Uterus (tissue), 2 donors: ENCODE measurements around the gene TMEM212.

ENCODE experiments used
- POLR2A ChIP-seq, 2 donors: fragments of 450-650 bp; IDR thresholded peaks; one replicate each; pipeline ENCODE4 v1.6.1; 2016; ENCODE audit warnings: antibody characterized with exemption in 2 of 2, mild to moderate bottlenecking in 1 of 2, moderate library complexity in 1 of 2
- TF ChIP-seq, protein P1 (sequence below), 4 experiments: fragments of 200-600 bp in 2 of 4; fragments of 450-650 bp in 2 of 4; sonication (generic) in 2 of 4; IDR thresholded peaks; one replicate each; pipeline ENCODE4 v1.5.1; 2016 to 2019; ENCODE audit warnings: antibody characterized with exemption in 4 of 4, mild to moderate bottlenecking in 2 of 4, moderate library complexity in 1 of 4

GRCh38 chr3:171845481-171846284, 2.5 kb downstream of the TMEM212 start:
- TF ChIP-seq POLR2A (IDR thresholded peaks at IDR 0.05), result no peak
- TF ChIP-seq, protein P1, sequence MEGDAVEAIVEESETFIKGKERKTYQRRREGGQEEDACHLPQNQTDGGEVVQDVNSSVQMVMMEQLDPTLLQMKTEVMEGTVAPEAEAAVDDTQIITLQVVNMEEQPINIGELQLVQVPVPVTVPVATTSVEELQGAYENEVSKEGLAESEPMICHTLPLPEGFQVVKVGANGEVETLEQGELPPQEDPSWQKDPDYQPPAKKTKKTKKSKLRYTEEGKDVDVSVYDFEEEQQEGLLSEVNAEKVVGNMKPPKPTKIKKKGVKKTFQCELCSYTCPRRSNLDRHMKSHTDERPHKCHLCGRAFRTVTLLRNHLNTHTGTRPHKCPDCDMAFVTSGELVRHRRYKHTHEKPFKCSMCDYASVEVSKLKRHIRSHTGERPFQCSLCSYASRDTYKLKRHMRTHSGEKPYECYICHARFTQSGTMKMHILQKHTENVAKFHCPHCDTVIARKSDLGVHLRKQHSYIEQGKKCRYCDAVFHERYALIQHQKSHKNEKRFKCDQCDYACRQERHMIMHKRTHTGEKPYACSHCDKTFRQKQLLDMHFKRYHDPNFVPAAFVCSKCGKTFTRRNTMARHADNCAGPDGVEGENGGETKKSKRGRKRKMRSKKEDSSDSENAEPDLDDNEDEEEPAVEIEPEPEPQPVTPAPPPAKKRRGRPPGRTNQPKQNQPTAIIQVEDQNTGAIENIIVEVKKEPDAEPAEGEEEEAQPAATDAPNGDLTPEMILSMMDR (IDR thresholded peaks at IDR 0.05), result no peak
